H1 (cell line): ENCODE measurements around the gene PRDM5. TPM values are rescaled to one million over a fixed set of nuclear protein-coding genes. Genes with fewer than 3 reads are reported as not detected.

Experiments used
- GTF2F1 ChIP-seq: IDR thresholded peaks from 2 replicates; pipeline ENCODE4 v1.6.1; 2012; ENCODE audit warnings: low read depth, low read length, improper control_type of control experiment, borderline replicate concordance
- JUN ChIP-seq: IDR thresholded peaks from 2 replicates; pipeline ENCODE4 v1.6.1; 2011; ENCODE audit warnings: low read depth, mild to moderate bottlenecking, improper control_type of control experiment, low read length
- PHF8 ChIP-seq: fragments of 200-600 bp; sonication (generic); conservative IDR thresholded peaks from 2 replicates; pipeline ENCODE4 v1.7.1; 2012; ENCODE audit warnings: low read depth, mild to moderate bottlenecking, inconsistent platforms, low read length, moderate library complexity
- TBP ChIP-seq: IDR thresholded peaks from 2 replicates; pipeline ENCODE4 v1.6.1; 2011; ENCODE audit warnings: low read depth, low read length, improper control_type of control experiment
- polyA plus RNA-seq, 7 experiments: library from polyadenylated mRNA; depleted of rRNA in 3 of 7; stranded (reverse) in 5 of 7; unstranded in 2 of 7; fragments of >200 nt in 5 of 7; fragments of 200-250 nt in 2 of 7; gene quantifications; 1 replicate in 5 of 7; 2 replicates in 1 of 7; 4 replicates in 1 of 7; pipeline versions ENCODE4 v1.2.1 to v1.2.3, GENCODE V29; 2011 to 2013; ENCODE audit warnings: missing spikeins in 2 of 7, mixed read lengths in 2 of 7
- total RNA-seq: library from RNA; stranded (reverse); fragmentation: NEBNext Ultra II Directional; extraction: Animal tissue kit (Norgen Biotek cat#: 25700); gene quantifications from 2 replicates; pipeline ENCODE4 v1.2.1, GENCODE V29; 2021
- TF ChIP-seq, protein P1 (sequence below): fragments of 300-600 bp; sonication (generic); IDR thresholded peaks from 2 replicates; pipeline ENCODE4 v1.7.1; 2012; ENCODE audit warnings: low read length, moderate library complexity, mild to moderate bottlenecking, inconsistent platforms; ENCODE audit not compliant: insufficient replicate concordance
- TF ChIP-seq, protein P2 (sequence below), 3 experiments: IDR thresholded peaks; 1 replicate in 2 of 3; 2 replicates in 1 of 3; pipeline versions ENCODE4 v1.5.1 to v1.6.1; 2011; ENCODE audit warnings: low read length in 3 of 3, mild to moderate bottlenecking in 3 of 3, inconsistent platforms in 2 of 3, low read depth in 1 of 3, moderate library complexity in 1 of 3; ENCODE audit not compliant: insufficient read depth in 1 of 3; ENCODE audit errors: control extremely low read depth in 1 of 3
- TF ChIP-seq, protein P3 (sequence below): IDR thresholded peaks from 2 replicates; pipeline ENCODE4 v1.6.1; 2011; ENCODE audit warnings: low read depth, mild to moderate bottlenecking, low read length; ENCODE audit not compliant: insufficient read depth

PRDM5 gene
- total and polyA plus RNA-seq, 2 of the 8 experiments (the other 6 are each of a cell fraction or from before 2014, with no cell fraction given) = 8.2 to 23.4 TPM

DNA sequence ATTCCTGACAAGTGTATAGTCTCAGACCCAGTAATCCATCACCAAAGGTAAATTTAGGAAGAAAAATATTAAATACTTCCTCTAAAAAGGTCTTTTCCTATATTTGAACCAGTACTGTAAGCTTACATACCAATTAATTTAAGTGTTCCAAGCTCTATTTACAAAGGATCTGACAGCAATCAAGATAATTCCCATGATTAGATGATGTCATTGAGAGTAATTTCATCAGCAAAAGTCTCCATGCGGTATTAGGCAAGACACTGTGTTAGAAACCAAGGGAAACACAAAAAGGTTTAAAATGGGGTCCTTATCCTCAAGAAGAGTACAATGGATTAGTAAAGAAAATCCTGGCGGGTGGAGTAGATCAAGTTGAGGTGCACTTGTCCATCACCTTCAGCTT lies 198.5 kb downstream of the PRDM5 start (continued):
- TF ChIP-seq, protein P1, sequence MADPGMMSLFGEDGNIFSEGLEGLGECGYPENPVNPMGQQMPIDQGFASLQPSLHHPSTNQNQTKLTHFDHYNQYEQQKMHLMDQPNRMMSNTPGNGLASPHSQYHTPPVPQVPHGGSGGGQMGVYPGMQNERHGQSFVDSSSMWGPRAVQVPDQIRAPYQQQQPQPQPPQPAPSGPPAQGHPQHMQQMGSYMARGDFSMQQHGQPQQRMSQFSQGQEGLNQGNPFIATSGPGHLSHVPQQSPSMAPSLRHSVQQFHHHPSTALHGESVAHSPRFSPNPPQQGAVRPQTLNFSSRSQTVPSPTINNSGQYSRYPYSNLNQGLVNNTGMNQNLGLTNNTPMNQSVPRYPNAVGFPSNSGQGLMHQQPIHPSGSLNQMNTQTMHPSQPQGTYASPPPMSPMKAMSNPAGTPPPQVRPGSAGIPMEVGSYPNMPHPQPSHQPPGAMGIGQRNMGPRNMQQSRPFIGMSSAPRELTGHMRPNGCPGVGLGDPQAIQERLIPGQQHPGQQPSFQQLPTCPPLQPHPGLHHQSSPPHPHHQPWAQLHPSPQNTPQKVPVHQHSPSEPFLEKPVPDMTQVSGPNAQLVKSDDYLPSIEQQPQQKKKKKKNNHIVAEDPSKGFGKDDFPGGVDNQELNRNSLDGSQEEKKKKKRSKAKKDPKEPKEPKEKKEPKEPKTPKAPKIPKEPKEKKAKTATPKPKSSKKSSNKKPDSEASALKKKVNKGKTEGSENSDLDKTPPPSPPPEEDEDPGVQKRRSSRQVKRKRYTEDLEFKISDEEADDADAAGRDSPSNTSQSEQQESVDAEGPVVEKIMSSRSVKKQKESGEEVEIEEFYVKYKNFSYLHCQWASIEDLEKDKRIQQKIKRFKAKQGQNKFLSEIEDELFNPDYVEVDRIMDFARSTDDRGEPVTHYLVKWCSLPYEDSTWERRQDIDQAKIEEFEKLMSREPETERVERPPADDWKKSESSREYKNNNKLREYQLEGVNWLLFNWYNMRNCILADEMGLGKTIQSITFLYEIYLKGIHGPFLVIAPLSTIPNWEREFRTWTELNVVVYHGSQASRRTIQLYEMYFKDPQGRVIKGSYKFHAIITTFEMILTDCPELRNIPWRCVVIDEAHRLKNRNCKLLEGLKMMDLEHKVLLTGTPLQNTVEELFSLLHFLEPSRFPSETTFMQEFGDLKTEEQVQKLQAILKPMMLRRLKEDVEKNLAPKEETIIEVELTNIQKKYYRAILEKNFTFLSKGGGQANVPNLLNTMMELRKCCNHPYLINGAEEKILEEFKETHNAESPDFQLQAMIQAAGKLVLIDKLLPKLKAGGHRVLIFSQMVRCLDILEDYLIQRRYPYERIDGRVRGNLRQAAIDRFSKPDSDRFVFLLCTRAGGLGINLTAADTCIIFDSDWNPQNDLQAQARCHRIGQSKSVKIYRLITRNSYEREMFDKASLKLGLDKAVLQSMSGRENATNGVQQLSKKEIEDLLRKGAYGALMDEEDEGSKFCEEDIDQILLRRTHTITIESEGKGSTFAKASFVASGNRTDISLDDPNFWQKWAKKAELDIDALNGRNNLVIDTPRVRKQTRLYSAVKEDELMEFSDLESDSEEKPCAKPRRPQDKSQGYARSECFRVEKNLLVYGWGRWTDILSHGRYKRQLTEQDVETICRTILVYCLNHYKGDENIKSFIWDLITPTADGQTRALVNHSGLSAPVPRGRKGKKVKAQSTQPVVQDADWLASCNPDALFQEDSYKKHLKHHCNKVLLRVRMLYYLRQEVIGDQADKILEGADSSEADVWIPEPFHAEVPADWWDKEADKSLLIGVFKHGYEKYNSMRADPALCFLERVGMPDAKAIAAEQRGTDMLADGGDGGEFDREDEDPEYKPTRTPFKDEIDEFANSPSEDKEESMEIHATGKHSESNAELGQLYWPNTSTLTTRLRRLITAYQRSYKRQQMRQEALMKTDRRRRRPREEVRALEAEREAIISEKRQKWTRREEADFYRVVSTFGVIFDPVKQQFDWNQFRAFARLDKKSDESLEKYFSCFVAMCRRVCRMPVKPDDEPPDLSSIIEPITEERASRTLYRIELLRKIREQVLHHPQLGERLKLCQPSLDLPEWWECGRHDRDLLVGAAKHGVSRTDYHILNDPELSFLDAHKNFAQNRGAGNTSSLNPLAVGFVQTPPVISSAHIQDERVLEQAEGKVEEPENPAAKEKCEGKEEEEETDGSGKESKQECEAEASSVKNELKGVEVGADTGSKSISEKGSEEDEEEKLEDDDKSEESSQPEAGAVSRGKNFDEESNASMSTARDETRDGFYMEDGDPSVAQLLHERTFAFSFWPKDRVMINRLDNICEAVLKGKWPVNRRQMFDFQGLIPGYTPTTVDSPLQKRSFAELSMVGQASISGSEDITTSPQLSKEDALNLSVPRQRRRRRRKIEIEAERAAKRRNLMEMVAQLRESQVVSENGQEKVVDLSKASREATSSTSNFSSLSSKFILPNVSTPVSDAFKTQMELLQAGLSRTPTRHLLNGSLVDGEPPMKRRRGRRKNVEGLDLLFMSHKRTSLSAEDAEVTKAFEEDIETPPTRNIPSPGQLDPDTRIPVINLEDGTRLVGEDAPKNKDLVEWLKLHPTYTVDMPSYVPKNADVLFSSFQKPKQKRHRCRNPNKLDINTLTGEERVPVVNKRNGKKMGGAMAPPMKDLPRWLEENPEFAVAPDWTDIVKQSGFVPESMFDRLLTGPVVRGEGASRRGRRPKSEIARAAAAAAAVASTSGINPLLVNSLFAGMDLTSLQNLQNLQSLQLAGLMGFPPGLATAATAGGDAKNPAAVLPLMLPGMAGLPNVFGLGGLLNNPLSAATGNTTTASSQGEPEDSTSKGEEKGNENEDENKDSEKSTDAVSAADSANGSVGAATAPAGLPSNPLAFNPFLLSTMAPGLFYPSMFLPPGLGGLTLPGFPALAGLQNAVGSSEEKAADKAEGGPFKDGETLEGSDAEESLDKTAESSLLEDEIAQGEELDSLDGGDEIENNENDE = no peak
- no peak for TF ChIP-seq TBP
- no peak for TF ChIP-seq GTF2F1
- TF ChIP-seq, protein P2, sequence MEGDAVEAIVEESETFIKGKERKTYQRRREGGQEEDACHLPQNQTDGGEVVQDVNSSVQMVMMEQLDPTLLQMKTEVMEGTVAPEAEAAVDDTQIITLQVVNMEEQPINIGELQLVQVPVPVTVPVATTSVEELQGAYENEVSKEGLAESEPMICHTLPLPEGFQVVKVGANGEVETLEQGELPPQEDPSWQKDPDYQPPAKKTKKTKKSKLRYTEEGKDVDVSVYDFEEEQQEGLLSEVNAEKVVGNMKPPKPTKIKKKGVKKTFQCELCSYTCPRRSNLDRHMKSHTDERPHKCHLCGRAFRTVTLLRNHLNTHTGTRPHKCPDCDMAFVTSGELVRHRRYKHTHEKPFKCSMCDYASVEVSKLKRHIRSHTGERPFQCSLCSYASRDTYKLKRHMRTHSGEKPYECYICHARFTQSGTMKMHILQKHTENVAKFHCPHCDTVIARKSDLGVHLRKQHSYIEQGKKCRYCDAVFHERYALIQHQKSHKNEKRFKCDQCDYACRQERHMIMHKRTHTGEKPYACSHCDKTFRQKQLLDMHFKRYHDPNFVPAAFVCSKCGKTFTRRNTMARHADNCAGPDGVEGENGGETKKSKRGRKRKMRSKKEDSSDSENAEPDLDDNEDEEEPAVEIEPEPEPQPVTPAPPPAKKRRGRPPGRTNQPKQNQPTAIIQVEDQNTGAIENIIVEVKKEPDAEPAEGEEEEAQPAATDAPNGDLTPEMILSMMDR (IDR thresholded peaks at IDR 0.05; ENCODE audit: control extremely low read depth in 1 of 3, insufficient read depth in 1 of 3, low read depth in 1 of 3, low read length in 3 of 3) = no peak
- no peak for TF ChIP-seq JUN
- TF ChIP-seq, protein P3, sequence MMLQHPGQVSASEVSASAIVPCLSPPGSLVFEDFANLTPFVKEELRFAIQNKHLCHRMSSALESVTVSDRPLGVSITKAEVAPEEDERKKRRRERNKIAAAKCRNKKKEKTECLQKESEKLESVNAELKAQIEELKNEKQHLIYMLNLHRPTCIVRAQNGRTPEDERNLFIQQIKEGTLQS = no peak
- no peak for TF ChIP-seq PHF8
